NCI-H2227 (cell line): ENCODE measurements around the gene RBMX2.

ENCODE experiments used
- DNase-seq: peaks from one replicate; lab custom pipeline; 2025; ENCODE audit not compliant: unreplicated experiment; lab: John Stamatoyannopoulos, UW

RBMX2 gene

GRCh38 chrX:130444641-130445336 lies 43.0 kb downstream of the RBMX2 start:
- no peak for DNase-seq

GRCh38 chrX:130446974-130447373 lies 45.2 kb downstream of the RBMX2 start:
- no peak for DNase-seq
